Measurements from ENCODE around the gene NCAM1.

DNA sequence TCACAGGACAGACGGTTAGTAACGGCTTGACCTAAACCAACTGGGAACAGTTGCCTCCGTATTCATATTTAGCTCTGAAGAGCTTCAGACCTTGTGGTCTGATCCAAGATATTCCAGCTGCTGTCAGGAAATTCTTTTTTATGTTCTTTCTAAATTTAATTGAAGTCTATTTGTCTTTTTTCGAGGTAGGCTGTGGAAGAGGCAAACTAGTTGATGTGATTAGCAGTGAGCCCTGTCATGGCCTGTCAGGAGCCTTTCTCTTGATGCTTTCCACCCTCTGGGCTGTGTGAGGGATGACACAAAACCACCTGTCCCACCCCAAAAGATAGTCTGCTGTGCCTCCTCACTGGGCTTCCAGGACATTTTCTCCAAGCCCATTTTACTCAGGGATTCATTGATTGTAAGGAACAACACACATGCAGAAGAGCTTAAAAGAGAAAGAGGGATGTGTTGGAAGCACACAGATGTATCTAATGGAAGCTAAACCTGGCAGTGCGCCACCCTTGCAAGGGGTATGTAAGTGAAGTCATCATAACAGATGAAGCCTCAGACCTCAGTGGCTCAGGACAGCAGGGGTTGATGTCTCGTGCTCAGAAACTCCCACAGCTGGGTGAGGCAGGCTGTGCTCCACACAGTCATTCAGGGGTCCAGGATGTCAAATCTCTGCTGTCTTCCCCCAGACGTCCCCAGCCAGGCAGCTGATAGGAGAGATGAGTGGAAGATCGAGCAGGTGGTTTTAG lies 170.0 kb downstream of the NCAM1 start:
- TF ChIP-seq, protein P1, sequence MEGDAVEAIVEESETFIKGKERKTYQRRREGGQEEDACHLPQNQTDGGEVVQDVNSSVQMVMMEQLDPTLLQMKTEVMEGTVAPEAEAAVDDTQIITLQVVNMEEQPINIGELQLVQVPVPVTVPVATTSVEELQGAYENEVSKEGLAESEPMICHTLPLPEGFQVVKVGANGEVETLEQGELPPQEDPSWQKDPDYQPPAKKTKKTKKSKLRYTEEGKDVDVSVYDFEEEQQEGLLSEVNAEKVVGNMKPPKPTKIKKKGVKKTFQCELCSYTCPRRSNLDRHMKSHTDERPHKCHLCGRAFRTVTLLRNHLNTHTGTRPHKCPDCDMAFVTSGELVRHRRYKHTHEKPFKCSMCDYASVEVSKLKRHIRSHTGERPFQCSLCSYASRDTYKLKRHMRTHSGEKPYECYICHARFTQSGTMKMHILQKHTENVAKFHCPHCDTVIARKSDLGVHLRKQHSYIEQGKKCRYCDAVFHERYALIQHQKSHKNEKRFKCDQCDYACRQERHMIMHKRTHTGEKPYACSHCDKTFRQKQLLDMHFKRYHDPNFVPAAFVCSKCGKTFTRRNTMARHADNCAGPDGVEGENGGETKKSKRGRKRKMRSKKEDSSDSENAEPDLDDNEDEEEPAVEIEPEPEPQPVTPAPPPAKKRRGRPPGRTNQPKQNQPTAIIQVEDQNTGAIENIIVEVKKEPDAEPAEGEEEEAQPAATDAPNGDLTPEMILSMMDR (IDR thresholded peaks at IDR 0.05): no peak
- TF ChIP-seq NR2C2 (CRISPR knock-in tag; IDR thresholded peaks at IDR 0.05) (no peak), NR3C1 (CRISPR knock-in tag; conservative IDR thresholded peaks at IDR 0.05; ENCODE audit: low read depth) (no peak), CREB1 (CRISPR knock-in tag; IDR thresholded peaks at IDR 0.05) (no peak), ESRRA (CRISPR knock-in tag; IDR thresholded peaks at IDR 0.05; ENCODE audit: borderline replicate concordance) (no peak)
- TF ChIP-seq, protein P2, sequence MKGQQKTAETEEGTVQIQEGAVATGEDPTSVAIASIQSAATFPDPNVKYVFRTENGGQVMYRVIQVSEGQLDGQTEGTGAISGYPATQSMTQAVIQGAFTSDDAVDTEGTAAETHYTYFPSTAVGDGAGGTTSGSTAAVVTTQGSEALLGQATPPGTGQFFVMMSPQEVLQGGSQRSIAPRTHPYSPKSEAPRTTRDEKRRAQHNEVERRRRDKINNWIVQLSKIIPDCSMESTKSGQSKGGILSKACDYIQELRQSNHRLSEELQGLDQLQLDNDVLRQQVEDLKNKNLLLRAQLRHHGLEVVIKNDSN (CRISPR knock-in tag; IDR thresholded peaks at IDR 0.05): no peak
